ENCODE results near the gene XG. TPM values are rescaled to one million over a fixed set of nuclear protein-coding genes. Genes with fewer than 3 reads are reported as not detected.

The XG gene
- total RNA-seq, 2 donors from 2014 or later: 0.51 to 1.3 TPM

- H3K27me3 ChIP-seq: no peaks in the 10 kb centered on the region
- no peak for DNase-seq (ENCODE audit: low spot score)
- no peaks in the 10 kb centered on the region for H3K9me3 ChIP-seq
- H3K4me1 ChIP-seq: peaks cover 0 to 11% of the 10 kb centered on the region in 2 donors
- peaks cover 51% of the 10 kb centered on the region for H3K36me3 ChIP-seq
- no peak overlapping the region for H3K27ac ChIP-seq
- no peak overlapping the region for H3K4me3 ChIP-seq
- TF ChIP-seq, protein P1, sequence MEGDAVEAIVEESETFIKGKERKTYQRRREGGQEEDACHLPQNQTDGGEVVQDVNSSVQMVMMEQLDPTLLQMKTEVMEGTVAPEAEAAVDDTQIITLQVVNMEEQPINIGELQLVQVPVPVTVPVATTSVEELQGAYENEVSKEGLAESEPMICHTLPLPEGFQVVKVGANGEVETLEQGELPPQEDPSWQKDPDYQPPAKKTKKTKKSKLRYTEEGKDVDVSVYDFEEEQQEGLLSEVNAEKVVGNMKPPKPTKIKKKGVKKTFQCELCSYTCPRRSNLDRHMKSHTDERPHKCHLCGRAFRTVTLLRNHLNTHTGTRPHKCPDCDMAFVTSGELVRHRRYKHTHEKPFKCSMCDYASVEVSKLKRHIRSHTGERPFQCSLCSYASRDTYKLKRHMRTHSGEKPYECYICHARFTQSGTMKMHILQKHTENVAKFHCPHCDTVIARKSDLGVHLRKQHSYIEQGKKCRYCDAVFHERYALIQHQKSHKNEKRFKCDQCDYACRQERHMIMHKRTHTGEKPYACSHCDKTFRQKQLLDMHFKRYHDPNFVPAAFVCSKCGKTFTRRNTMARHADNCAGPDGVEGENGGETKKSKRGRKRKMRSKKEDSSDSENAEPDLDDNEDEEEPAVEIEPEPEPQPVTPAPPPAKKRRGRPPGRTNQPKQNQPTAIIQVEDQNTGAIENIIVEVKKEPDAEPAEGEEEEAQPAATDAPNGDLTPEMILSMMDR (IDR thresholded peaks at IDR 0.05): no peak
These were observed 37.3 kb upstream of the XG start for GRCh38 chrX:2714551-2714950.

DNA sequence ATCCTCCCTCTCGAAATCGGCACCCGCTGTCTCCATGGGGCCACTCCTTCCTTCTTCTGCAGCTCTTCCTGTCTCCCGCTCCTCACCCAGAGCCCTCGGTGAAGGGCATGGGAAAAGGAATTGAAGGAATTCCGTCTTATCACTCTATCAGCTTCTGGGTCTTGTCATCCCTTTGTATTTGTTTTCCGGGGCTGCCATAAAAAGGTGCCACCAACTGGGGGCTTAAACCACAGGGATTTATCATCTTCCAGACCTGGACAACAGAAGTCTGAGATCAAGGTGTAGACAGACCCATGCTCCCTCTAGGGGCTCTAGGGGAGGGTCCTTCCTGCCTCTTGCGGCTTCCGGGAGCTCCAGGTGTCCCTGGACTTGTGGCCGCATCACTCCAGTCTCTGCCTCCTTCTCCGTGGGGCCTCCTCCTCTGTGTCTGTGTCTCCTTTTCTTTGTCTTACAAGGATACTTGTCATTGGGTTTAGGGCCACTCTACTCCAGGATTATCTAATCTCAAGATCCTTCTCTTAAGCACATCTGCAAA, 36.7 kb upstream of the XG start:
- DNase-seq (ENCODE audit: low spot score): no peak
- Histone ChIP-seq H3K27me3 (no peaks in the 10 kb centered on the region), H3K27ac (no peak overlapping the region), H3K4me1 (peaks cover 0 to 5% of the 10 kb centered on the region in 2 donors), H3K36me3 (peaks cover 57% of the 10 kb centered on the region), H3K4me3 (no peak overlapping the region), H3K9me3 (no peaks in the 10 kb centered on the region)
- TF ChIP-seq, protein P1 (IDR thresholded peaks at IDR 0.05): no peak

- H3K9me3 ChIP-seq: no peaks in the 10 kb centered on the region
- no peaks in the 10 kb centered on the region for H3K4me1 ChIP-seq
- DNase-seq (ENCODE audit: low spot score): no peak
- TF ChIP-seq, protein P1 (IDR thresholded peaks at IDR 0.05): no peak
- H3K27me3 ChIP-seq: no peaks in the 10 kb centered on the region
- peaks cover 72% of the 10 kb centered on the region for H3K36me3 ChIP-seq
- no peak overlapping the region for H3K27ac ChIP-seq
- no peak overlapping the region for H3K4me3 ChIP-seq
These were observed 34.5 kb upstream of the XG start for GRCh38 chrX:2717312-2717711.

DNA sequence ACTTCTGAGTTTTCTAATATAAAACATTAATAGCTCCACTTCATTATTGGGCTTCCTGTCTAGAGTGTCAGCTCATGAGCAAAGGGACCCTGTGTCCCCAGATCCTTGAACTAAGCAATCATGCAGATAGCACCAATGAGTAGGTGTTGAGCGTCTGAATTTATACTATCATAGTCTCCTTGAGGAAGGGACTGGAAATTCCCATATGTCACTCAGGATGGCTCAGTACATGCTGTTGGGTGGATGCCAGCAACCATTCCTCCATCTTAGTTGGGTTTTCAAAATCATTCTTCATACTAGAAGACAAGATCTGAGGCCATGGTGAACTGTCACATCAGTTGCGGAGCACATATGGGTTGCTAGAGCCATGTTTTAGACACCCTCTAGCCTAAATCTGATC, 33.0 kb upstream of the XG start:
- Histone ChIP-seq H3K27me3 (no peaks in the 10 kb centered on the region), H3K4me3 (no peak overlapping the region), H3K36me3 (peaks cover 76% of the 10 kb centered on the region), H3K4me1 (no peaks in the 10 kb centered on the region), H3K9me3 (no peaks in the 10 kb centered on the region), H3K27ac (no peak overlapping the region)
- DNase-seq (ENCODE audit: low spot score): no peak
- TF ChIP-seq, protein P1 (IDR thresholded peaks at IDR 0.05): no peak

- no peak for DNase-seq (ENCODE audit: low spot score)
- Histone ChIP-seq H3K4me1 (no peaks in the 10 kb centered on the region), H3K4me3 (no peak overlapping the region), H3K27ac (no peak overlapping the region), H3K36me3 (peaks cover 83% of the 10 kb centered on the region), H3K9me3 (no peaks in the 10 kb centered on the region), H3K27me3 (no peaks in the 10 kb centered on the region)
- TF ChIP-seq, protein P1 (IDR thresholded peaks at IDR 0.05): no peak
These were observed 31.9 kb upstream of the XG start for GRCh38 chrX:2719774-2720447.

All from right atrium auricular region (tissue), 2 donors.